Skin of body (tissue), 2 donors: ENCODE measurements around the gene GMPPA. TPM values are rescaled to one million over a fixed set of nuclear protein-coding genes. Genes with fewer than 3 reads are reported as not detected.

Source experiments
- DNase-seq: peaks from one replicate; lab custom pipeline; 2025; lab: John Stamatoyannopoulos, UW
- total RNA-seq: library from RNA; depleted of rRNA; stranded (reverse); fragments of >200 nt; gene quantifications from one replicate; pipeline ENCODE4 v1.2.3, GENCODE V29; 2014

The GMPPA gene
- total RNA-seq, 1 donor from 2014 or later, result 21.8 TPM

GRCh38 chr2:219467736-219468075, 31.0 kb upstream of the GMPPA start:
- DNase-seq, result no peak

GRCh38 chr2:219468410-219469185, 30.1 kb upstream of the GMPPA start:
- no peak for DNase-seq

GRCh38 chr2:219469186-219469724, 29.4 kb upstream of the GMPPA start:
- no peak for DNase-seq

GRCh38 chr2:219470429-219470828, 28.3 kb upstream of the GMPPA start:
- DNase-seq, result no peak

GRCh38 chr2:219471476-219472371, 27.0 kb upstream of the GMPPA start:
- no peak for DNase-seq

GRCh38 chr2:219472629-219473187, 26.0 kb upstream of the GMPPA start:
- DNase-seq, result no peak

GRCh38 chr2:219473511-219473910, 25.2 kb upstream of the GMPPA start:
- DNase-seq, result no peak

GRCh38 chr2:219474285-219475060, 24.2 kb upstream of the GMPPA start:
- DNase-seq, result no peak

- no peak for DNase-seq
These were observed 23.4 kb upstream of the GMPPA start for GRCh38 chr2:219475278-219475677.

- peak; percentile 28 for DNase-seq
These were observed 22.7 kb upstream of the GMPPA start for GRCh38 chr2:219475697-219476651.

GRCh38 chr2:219476652-219477151, 22.0 kb upstream of the GMPPA start:
- DNase-seq, result no peak

- DNase-seq, result no peak
These were observed 21.5 kb upstream of the GMPPA start for GRCh38 chr2:219477179-219477578.

GRCh38 chr2:219477815-219478214, 20.9 kb upstream of the GMPPA start:
- no peak for DNase-seq

GRCh38 chr2:219478916-219479315, 19.8 kb upstream of the GMPPA start:
- no peak for DNase-seq

GRCh38 chr2:219480004-219480403, 18.7 kb upstream of the GMPPA start:
- DNase-seq, result no peak

- no peak for DNase-seq
These were observed 15.9 kb upstream of the GMPPA start for GRCh38 chr2:219482674-219483405.

GRCh38 chr2:219483451-219484342, 15.0 kb upstream of the GMPPA start:
- DNase-seq, result no peak
